ENCODE data around the gene ANGPTL7.

Gene ANGPTL7

GRCh38 chr1:11237356-11237755, 48.2 kb downstream of the ANGPTL7 start:
- no peak for TF ChIP-seq ZNF223 (tag by site-specific recombination; IDR thresholded peaks at IDR 0.05)
- no peak for TF ChIP-seq ZNF670 (tag by site-specific recombination; IDR thresholded peaks at IDR 0.05; ENCODE audit: low read depth)
- TF ChIP-seq ZBTB21 (tag by site-specific recombination; IDR thresholded peaks at IDR 0.05) = no peak
- TF ChIP-seq ZBTB10 (tag by site-specific recombination; IDR thresholded peaks at IDR 0.05) = no peak
- no peak for TF ChIP-seq ZNF174 (tag by site-specific recombination; IDR thresholded peaks at IDR 0.05)
- no peak for TF ChIP-seq ZNF16 (tag by site-specific recombination; IDR thresholded peaks at IDR 0.05; ENCODE audit: low read depth)
- no peak for TF ChIP-seq PRDM4 (tag by site-specific recombination; IDR thresholded peaks at IDR 0.05)
- no peak for TF ChIP-seq ZNF513 (tag by site-specific recombination; IDR thresholded peaks at IDR 0.05)
- TF ChIP-seq ZNF501 (tag by site-specific recombination; IDR thresholded peaks at IDR 0.05) = no peak
- no peak for TF ChIP-seq ZNF114 (tag by site-specific recombination; IDR thresholded peaks at IDR 0.05)
- TF ChIP-seq, protein P1, sequence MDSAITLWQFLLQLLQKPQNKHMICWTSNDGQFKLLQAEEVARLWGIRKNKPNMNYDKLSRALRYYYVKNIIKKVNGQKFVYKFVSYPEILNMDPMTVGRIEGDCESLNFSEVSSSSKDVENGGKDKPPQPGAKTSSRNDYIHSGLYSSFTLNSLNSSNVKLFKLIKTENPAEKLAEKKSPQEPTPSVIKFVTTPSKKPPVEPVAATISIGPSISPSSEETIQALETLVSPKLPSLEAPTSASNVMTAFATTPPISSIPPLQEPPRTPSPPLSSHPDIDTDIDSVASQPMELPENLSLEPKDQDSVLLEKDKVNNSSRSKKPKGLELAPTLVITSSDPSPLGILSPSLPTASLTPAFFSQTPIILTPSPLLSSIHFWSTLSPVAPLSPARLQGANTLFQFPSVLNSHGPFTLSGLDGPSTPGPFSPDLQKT (IDR thresholded peaks at IDR 0.05; ENCODE audit: borderline replicate concordance, low read depth, low read length) = no peak
- TF ChIP-seq GFI1B (tag by site-specific recombination; IDR thresholded peaks at IDR 0.05) = no peak
- TF ChIP-seq ZNF629 (tag by site-specific recombination; IDR thresholded peaks at IDR 0.05) = no peak
- TF ChIP-seq ZNF639 (tag by site-specific recombination; IDR thresholded peaks at IDR 0.05) = no peak
- no peak for TF ChIP-seq BCL11B (tag by site-specific recombination; IDR thresholded peaks at IDR 0.05; ENCODE audit: low read depth)
- ChIA-PET CTCF (interaction anchor here (1.5 kb wide), 1 partner anchor 9 kb away, joined by 3 read pairs; no protein-coding TSS in a partner anchor), POLR2A (no interaction called here)
- Histone ChIP-seq H3K4me1 (ENCODE audit: control insufficient read depth, insufficient read depth, low read length) (no peaks in the 10 kb centered on the region), H3K4me3 (ENCODE audit: low read depth, low read length) (no peak overlapping the region), H3K27ac (ENCODE audit: extremely low read depth, low read depth, low read length) (no peak overlapping the region), H3K9me3 (ENCODE audit: control insufficient read depth, insufficient read depth, low read depth, low read length) (no peaks in the 10 kb centered on the region), H3K36me3 (ENCODE audit: control insufficient read depth in 2 of 2, insufficient read depth in 1 of 2, low read length in 2 of 2) (peaks cover 52 to 99% of the 10 kb centered on the region in 2 experiments)

DNA sequence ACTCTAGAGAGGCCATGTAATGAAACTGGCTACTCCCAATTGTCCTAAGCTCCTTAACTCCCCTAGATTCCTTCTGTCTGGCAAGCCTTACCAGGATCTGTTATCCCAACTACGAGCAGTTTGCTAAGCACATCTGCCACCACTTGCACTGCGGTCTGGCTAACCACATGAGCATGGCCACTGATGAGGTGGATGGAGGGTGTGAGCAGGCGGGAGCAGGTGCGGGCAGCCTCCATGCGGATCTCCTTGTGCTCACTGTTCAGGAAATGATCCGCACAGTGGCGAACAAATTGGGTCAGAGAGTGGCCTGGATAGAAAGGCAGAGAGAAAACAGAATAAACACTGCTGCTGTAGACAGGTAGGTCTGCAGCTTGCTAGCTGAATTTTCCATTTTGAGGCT, 49.2 kb downstream of the ANGPTL7 start:
- peaks cover 49 to 99% of the 10 kb centered on the region in 2 experiments for H3K36me3 ChIP-seq (ENCODE audit: control insufficient read depth in 2 of 2, insufficient read depth in 1 of 2, low read length in 2 of 2)
- CTCF ChIA-PET = interaction anchor here (1.5 kb wide), 1 partner anchor 9 kb away, joined by 3 read pairs; no protein-coding TSS in a partner anchor
- TF ChIP-seq OVOL3 (tag by site-specific recombination; IDR thresholded peaks at IDR 0.05) (no peak), ZNF184 (tag by site-specific recombination; IDR thresholded peaks at IDR 0.05) (no peak), ZNF302 (tag by site-specific recombination; IDR thresholded peaks at IDR 0.05; ENCODE audit: low read depth) (no peak), ZNF514 (tag by site-specific recombination; IDR thresholded peaks at IDR 0.05) (no peak), ZIC2 (tag by site-specific recombination; IDR thresholded peaks at IDR 0.05) (no peak), ZNF560 (tag by site-specific recombination; IDR thresholded peaks at IDR 0.05; ENCODE audit: borderline replicate concordance) (no peak), ZNF239 (tag by site-specific recombination; IDR thresholded peaks at IDR 0.05) (no peak), SCRT1 (tag by site-specific recombination; IDR thresholded peaks at IDR 0.05; ENCODE audit: borderline replicate concordance) (no peak), HOXA7 (CRISPR knock-in tag; IDR thresholded peaks at IDR 0.05; ENCODE audit: borderline replicate concordance) (no peak), ZNF426 (tag by site-specific recombination; IDR thresholded peaks at IDR 0.05) (no peak), ZNF266 (tag by site-specific recombination; IDR thresholded peaks at IDR 0.05; ENCODE audit: low read depth) (no peak)
- TF ChIP-seq, protein P2, sequence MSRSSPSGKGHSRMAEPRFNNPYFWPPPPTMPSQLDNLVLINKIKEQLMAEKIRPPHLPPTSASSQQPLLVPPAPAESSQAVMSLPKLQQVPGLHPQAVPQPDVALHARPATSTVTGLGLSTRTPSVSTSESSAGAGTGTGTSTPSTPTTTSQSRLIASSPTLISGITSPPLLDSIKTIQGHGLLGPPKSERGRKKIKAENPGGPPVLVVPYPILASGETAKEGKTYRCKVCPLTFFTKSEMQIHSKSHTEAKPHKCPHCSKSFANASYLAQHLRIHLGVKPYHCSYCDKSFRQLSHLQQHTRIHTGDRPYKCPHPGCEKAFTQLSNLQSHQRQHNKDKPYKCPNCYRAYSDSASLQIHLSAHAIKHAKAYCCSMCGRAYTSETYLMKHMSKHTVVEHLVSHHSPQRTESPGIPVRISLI (tag by site-specific recombination; IDR thresholded peaks at IDR 0.05) = no peak

More for the DNA sequence above, 49.2 kb downstream of the ANGPTL7 start:
- Histone ChIP-seq H3K4me3 (ENCODE audit: low read depth, low read length) (no peak overlapping the region), H3K9me3 (ENCODE audit: control insufficient read depth, insufficient read depth, low read depth, low read length) (no peaks in the 10 kb centered on the region), H3K27ac (ENCODE audit: extremely low read depth, low read depth, low read length) (no peak overlapping the region), H3K4me1 (ENCODE audit: control insufficient read depth, insufficient read depth, low read length) (no peaks in the 10 kb centered on the region)
- POLR2A ChIA-PET = no interaction called here

Data from HEK293 (cell line).